IPS-20b (cell line): ENCODE results near the gene MTCL1.

ENCODE experiments used
- H3K27ac ChIP-seq: one replicate; pipeline ENCODE4 v1.5.1; 2013; ENCODE audit warnings: low read length
- H3K27me3 ChIP-seq: 2 replicates; pipeline ENCODE4 v1.6.1; 2013; ENCODE audit warnings: mild to moderate bottlenecking, low read length, inconsistent platforms; ENCODE audit not compliant: insufficient read depth
- H3K36me3 ChIP-seq: 2 replicates; pipeline ENCODE4 v1.6.1; 2013; ENCODE audit warnings: low read depth, mild to moderate bottlenecking, inconsistent platforms, low read length, moderate library complexity; ENCODE audit not compliant: insufficient read depth
- H3K4me1 ChIP-seq: 2 replicates; pipeline ENCODE4 v1.6.1; 2013; ENCODE audit warnings: mild to moderate bottlenecking, control low read depth, inconsistent platforms, low read length, moderate library complexity; ENCODE audit not compliant: insufficient read depth
- H3K4me3 ChIP-seq: 2 replicates; pipeline ENCODE4 v1.5.1; 2013; ENCODE audit warnings: mild to moderate bottlenecking, low read length, inconsistent platforms
- H3K9ac ChIP-seq: 2 replicates; pipeline ENCODE4 v1.6.1; 2013; ENCODE audit warnings: low read depth, mild to moderate bottlenecking, inconsistent platforms, low read length, moderate library complexity
- H3K9me3 ChIP-seq: 2 replicates; pipeline ENCODE4 v1.6.1; 2013; ENCODE audit warnings: mild to moderate bottlenecking, low read depth, low read length, inconsistent platforms; ENCODE audit not compliant: insufficient read depth

MTCL1 gene

GRCh38 chr18:8705961-8706790 lies 820 bp downstream of the MTCL1 start:
- H3K27ac ChIP-seq, result no peak overlapping the region
- peak overlapping the region; percentile 72 for H3K4me3 ChIP-seq
- peaks cover 21% of the 10 kb centered on the region for H3K4me1 ChIP-seq
- no peaks in the 10 kb centered on the region for H3K36me3 ChIP-seq
- H3K27me3 ChIP-seq, result peaks cover 39% of the 10 kb centered on the region
- H3K9me3 ChIP-seq, result no peaks in the 10 kb centered on the region
- peak overlapping the region; percentile 51; the same call in 1 of the 2 replicates for H3K9ac ChIP-seq

GRCh38 chr18:8706791-8707555 lies 1.6 kb downstream of the MTCL1 start:
- Histone ChIP-seq H3K27me3 (peaks cover 39% of the 10 kb centered on the region), H3K4me3 (peak overlapping the region; percentile 72), H3K4me1 (peaks cover 23% of the 10 kb centered on the region), H3K36me3 (no peaks in the 10 kb centered on the region), H3K27ac (no peak overlapping the region), H3K9me3 (no peaks in the 10 kb centered on the region), H3K9ac (peak overlapping the region; percentile 51)

DNA sequence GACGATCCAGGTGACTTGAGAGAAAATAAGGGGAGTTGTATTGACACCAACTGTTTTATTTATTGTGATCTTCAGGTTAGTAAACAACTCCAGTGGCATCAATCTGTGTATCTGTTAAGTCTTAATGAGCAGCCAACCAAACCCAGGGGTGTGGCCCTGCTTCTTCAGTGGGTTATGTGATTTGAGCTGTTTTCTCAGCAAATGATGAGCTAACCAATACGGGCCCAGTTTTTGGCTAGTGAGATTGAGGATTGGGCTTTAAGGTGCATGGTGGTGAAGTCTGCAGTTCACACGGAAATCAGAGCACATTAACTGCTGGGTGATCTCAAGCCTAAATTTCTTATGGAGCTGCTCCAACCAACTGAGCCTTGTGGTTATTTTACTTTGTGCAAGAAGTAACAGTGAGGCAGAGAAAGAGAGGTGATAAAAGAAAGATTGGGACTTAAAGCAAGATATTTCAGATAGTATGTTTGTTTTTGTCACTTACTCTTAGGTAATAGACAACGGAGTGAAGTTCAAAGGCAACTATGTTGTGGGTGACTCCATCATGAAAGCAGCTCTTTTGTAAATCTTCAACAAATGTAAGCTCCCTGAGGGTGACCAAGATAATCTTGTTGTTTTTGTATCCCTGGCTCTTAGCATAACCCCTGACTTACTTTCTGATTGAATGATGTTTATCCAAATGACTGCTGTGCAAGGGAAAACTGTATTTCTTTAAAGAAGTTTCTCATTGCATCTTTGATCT lies 2.4 kb downstream of the MTCL1 start:
- Histone ChIP-seq H3K27me3 (peaks cover 34% of the 10 kb centered on the region), H3K4me1 (peaks cover 27% of the 10 kb centered on the region), H3K27ac (no peak overlapping the region), H3K4me3 (peak overlapping the region; percentile 72), H3K9ac (peak overlapping the region; percentile 51), H3K36me3 (no peaks in the 10 kb centered on the region), H3K9me3 (no peaks in the 10 kb centered on the region)

DNA sequence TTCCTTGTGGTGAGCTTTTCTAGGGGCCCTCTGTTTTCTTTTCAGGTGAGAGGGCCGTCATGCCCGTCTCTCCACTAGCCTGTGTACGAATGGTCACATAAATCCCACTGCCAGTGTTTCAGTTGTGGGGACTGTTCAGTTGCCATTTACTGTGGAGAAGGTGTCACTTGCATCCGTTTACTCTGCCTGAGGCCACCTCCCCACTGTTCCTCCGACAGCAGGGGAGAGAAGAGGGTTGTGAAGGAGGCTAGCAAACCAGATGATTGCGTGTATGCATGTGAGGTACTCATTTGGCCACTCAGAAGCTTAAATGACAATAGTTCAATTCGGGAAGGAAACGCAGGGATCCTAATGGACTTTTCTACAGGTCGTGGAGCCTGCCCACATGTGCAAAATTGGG lies 3.3 kb downstream of the MTCL1 start:
- peaks cover 25% of the 10 kb centered on the region for H3K27me3 ChIP-seq
- H3K4me3 ChIP-seq, result peak overlapping the region; percentile 72; the same call in 1 of the 2 replicates
- H3K36me3 ChIP-seq, result no peaks in the 10 kb centered on the region
- no peaks in the 10 kb centered on the region for H3K9me3 ChIP-seq
- no peak overlapping the region for H3K27ac ChIP-seq
- no peak overlapping the region for H3K9ac ChIP-seq
- peaks cover 23% of the 10 kb centered on the region for H3K4me1 ChIP-seq

GRCh38 chr18:8709248-8710059 lies 4.1 kb downstream of the MTCL1 start:
- Histone ChIP-seq H3K27me3 (peaks cover 17% of the 10 kb centered on the region), H3K36me3 (no peaks in the 10 kb centered on the region), H3K4me1 (peaks cover 23% of the 10 kb centered on the region; the same call in 1 of the 2 replicates), H3K27ac (no peak overlapping the region), H3K9ac (no peak overlapping the region), H3K4me3 (no peak overlapping the region), H3K9me3 (no peaks in the 10 kb centered on the region)

GRCh38 chr18:8711736-8712135 lies 6.4 kb downstream of the MTCL1 start:
- Histone ChIP-seq H3K4me1 (peaks cover 35% of the 10 kb centered on the region), H3K36me3 (0 out of 2 replicates have a peak, but pooled peaks cover 5% of the 10 kb centered on the region), H3K27ac (no peak overlapping the region), H3K4me3 (no peak overlapping the region), H3K9me3 (no peaks in the 10 kb centered on the region), H3K27me3 (peaks cover 10% of the 10 kb centered on the region), H3K9ac (no peak overlapping the region)

DNA sequence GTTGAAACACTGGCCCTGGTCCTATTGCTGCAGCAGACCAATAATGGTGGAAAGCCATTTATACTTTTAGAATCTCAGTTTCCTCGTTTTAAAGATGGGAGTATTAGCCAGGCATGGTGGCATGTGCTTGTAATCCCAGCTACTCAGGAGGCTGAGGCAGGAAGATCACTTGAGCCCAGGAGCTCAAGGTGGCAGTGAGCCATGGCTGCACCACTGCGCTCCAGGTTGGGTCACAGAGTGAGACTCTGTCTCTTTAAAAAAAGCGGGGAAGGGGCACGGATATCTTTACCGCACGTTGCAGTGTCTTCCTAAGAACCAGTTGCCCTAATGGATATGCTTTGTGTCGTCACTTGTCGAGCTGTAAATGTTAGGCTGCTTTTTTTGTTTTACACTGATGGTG lies 8.3 kb downstream of the MTCL1 start:
- H3K27ac ChIP-seq, result peak overlapping the region; percentile 43
- no peaks in the 10 kb centered on the region for H3K9me3 ChIP-seq
- no peaks in the 10 kb centered on the region for H3K27me3 ChIP-seq
- peaks cover 43% of the 10 kb centered on the region for H3K4me1 ChIP-seq
- no peak overlapping the region for H3K4me3 ChIP-seq
- peaks cover 10% of the 10 kb centered on the region; the same call in 1 of the 2 replicates for H3K36me3 ChIP-seq
- H3K9ac ChIP-seq, result no peak overlapping the region

GRCh38 chr18:8715599-8715998 lies 10.2 kb downstream of the MTCL1 start:
- Histone ChIP-seq H3K4me3 (no peak overlapping the region), H3K36me3 (peaks cover 24% of the 10 kb centered on the region), H3K27me3 (no peaks in the 10 kb centered on the region), H3K9ac (no peak overlapping the region), H3K9me3 (no peaks in the 10 kb centered on the region), H3K4me1 (peaks cover 45% of the 10 kb centered on the region), H3K27ac (no peak overlapping the region)

- H3K27ac ChIP-seq, result peak overlapping the region; percentile 4
- peaks cover 55% of the 10 kb centered on the region for H3K4me1 ChIP-seq
- H3K9ac ChIP-seq, result peak overlapping the region; percentile 69; the same call in 1 of the 2 replicates
Measured at GRCh38 chr18:8717011-8717770, 11.8 kb downstream of the MTCL1 start.

GRCh38 chr18:8718401-8718913 lies 13.1 kb downstream of the MTCL1 start:
- Histone ChIP-seq H3K9me3 (no peaks in the 10 kb centered on the region), H3K4me3 (no peak overlapping the region), H3K4me1 (peaks cover 51% of the 10 kb centered on the region), H3K9ac (no peak overlapping the region; the same call in 1 of the 2 replicates), H3K36me3 (peaks cover 37% of the 10 kb centered on the region), H3K27me3 (no peaks in the 10 kb centered on the region), H3K27ac (no peak overlapping the region)

More at GRCh38 chr18:8717011-8717770, 11.8 kb downstream of the MTCL1 start:
- Histone ChIP-seq H3K9me3 (no peaks in the 10 kb centered on the region), H3K27me3 (no peaks in the 10 kb centered on the region), H3K4me3 (peak overlapping the region; percentile 45; the same call in 1 of the 2 replicates), H3K36me3 (peaks cover 37% of the 10 kb centered on the region)
